Activated T-cell treated with anti-CD3 and anti-CD28 coated beads, Interleukin-2, amount 50 U/mL, for 4 hours (primary cell): Measurements from ENCODE around the gene LMO4. TPM values are rescaled to one million over a fixed set of nuclear protein-coding genes. Genes with fewer than 3 reads are reported as not detected.

Source experiments
- ATAC-seq, 2 donors: fragments of 200-7000 bp; cut with Tn5 transposase; one replicate each; pipeline ENCODE4 v1.10.0; 2021
- DNase-seq: peaks from one replicate; pipeline ENCODE4 v3.0.0-alpha.2; 2020
- H3K27me3 Mint-ChIP-seq: one replicate; pipeline ENCODE4 v1.8.0; 2021; ENCODE audit warnings: low read depth, mixed read lengths
- H3K36me3 Mint-ChIP-seq: one replicate; pipeline ENCODE4 v1.8.0; 2022; ENCODE audit warnings: mixed read lengths; ENCODE audit not compliant: insufficient read depth
- H3K4me1 Mint-ChIP-seq: one replicate; pipeline ENCODE4 v1.8.0; 2021; ENCODE audit warnings: low read depth, mixed read lengths
- H3K4me3 Mint-ChIP-seq: one replicate; pipeline ENCODE4 v1.8.0; 2021; ENCODE audit warnings: mild to moderate bottlenecking, moderate library complexity, mixed read lengths
- H3K9me3 Mint-ChIP-seq: one replicate; pipeline ENCODE4 v1.8.0; 2021; ENCODE audit warnings: mixed read lengths
- total RNA-seq, 3 donors: library from RNA; stranded (reverse); gene quantifications; one replicate each; pipeline ENCODE4 v1.2.1, GENCODE V29; 2021

LMO4 gene
- total RNA-seq, 3 donors from 2014 or later: 10.0 to 19.8 (median 19.0) TPM

DNA sequence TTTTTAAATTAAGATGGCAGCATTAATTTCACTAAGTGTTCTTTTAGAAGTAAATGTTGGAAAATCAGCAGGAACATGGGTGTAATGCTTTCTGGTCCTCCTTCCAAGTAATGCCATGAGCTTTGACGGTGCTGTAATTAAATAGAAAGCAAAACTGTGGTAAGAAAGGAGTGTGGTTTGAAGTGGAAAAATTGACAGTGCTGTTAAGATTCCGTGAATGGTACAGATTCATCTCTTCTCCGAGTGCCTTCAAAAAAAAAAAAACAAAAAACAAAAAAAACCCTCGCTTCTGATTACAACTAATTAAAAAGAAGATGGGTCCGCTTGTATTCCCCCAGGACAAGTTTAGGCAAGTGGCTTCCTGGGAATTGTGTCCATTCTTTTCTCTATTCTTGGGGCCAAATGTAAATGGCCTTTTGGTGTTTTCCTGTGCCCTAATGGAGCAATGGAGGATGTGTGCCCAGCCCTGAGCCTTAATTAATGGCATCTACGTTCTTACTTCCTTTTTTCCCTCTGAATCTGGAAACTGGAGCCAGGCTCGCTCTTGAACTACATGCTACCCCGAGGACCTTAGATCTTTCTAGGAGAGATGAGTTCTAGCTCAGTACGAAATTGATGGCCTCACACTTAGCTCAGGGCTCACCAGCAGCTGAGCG, 5.1 kb downstream of the LMO4 start:
- DNase-seq: no peak
- ATAC-seq: peak in 1 of 2 donors; percentile 29
- H3K4me1 Mint-ChIP-seq: peaks cover 64% of the 10 kb centered on the region

GRCh38 chr1:87334351-87335174, 5.9 kb downstream of the LMO4 start:
- ATAC-seq: peak; percentile 16 to 18
- H3K36me3 Mint-ChIP-seq: peaks cover 4% of the 10 kb centered on the region
- DNase-seq: no peak
- H3K4me1 Mint-ChIP-seq: peaks cover 64% of the 10 kb centered on the region
- peaks cover 22% of the 10 kb centered on the region for H3K27me3 Mint-ChIP-seq
- no peaks in the 10 kb centered on the region for H3K9me3 Mint-ChIP-seq
- H3K4me3 Mint-ChIP-seq: peak overlapping the region; percentile 91

More for the DNA sequence above, 5.1 kb downstream of the LMO4 start:
- Mint-ChIP-seq H3K36me3 (peaks cover 4% of the 10 kb centered on the region), H3K4me3 (peak overlapping the region; percentile 91), H3K9me3 (no peaks in the 10 kb centered on the region), H3K27me3 (peaks cover 22% of the 10 kb centered on the region)

DNA sequence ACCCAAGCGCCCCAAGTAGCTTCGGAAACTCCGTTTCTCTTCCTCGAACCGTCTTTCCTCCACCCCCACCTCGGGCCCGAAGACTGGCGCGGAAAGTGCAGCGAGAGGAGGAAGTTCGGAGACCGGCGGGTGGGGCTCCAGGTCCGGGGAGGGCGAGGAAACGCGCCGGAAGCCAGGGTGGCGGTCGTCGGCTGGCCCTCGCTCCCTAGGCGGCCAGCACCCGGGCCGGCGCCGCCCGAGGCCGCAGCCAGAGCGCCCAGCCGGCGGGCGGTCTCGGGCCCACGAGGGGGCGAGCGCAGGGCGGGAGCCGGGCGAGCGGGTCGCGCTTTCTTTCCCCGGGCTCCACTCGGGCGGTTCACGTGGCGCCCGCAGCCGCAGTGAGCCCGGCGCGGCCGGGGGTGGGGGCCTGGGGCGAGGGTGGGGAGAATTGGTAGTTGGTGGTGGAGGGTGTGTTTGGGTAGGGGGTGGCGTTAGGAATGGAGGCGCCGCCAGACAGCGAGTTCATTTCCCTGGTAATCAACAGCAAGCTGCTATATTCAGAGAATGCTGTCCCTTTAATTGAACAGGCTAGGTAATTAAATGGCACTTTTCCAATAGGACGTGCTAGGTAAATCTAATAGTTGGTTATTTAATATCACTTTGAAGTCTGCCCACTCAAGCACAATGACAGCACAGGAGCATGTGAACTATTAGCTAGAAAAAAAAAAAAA, 6.7 kb downstream of the LMO4 start:
- H3K4me3 Mint-ChIP-seq: peak overlapping the region; percentile 91
- peaks cover 59% of the 10 kb centered on the region for H3K4me1 Mint-ChIP-seq
- peaks cover 22% of the 10 kb centered on the region for H3K27me3 Mint-ChIP-seq
- ATAC-seq: peak; percentile 58 to 60
- peaks cover 8% of the 10 kb centered on the region for H3K36me3 Mint-ChIP-seq
- peak; percentile 52 for DNase-seq
- H3K9me3 Mint-ChIP-seq: no peaks in the 10 kb centered on the region

- peaks cover 10% of the 10 kb centered on the region for H3K36me3 Mint-ChIP-seq
- ATAC-seq (no peak), DNase-seq (no peak)
- peaks cover 22% of the 10 kb centered on the region for H3K27me3 Mint-ChIP-seq
- no peaks in the 10 kb centered on the region for H3K9me3 Mint-ChIP-seq
- H3K4me1 Mint-ChIP-seq: peaks cover 50% of the 10 kb centered on the region
- peak overlapping the region; percentile 84 for H3K4me3 Mint-ChIP-seq
These were observed 8.0 kb downstream of the LMO4 start for GRCh38 chr1:87336623-87337067.

DNA sequence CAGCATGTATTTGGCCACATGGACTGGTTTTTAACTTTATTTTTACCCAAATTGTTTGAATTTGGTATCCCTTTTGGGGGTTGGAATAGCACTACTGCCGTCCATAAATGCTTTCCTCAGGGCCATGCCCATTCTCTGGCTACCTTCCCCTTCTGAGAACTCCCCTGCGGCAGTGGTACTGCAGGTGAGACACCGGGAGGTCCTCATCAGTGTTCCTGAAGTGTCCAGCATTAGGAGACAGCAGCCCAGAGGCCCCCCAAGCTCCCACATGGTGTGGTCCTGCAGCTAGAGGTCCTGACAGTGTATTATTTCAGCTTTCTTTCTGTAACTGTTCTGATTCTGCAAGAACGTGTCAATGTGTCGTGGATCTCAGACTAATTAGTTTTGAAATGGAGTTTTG, 8.9 kb downstream of the LMO4 start:
- ATAC-seq: no peak
- Mint-ChIP-seq H3K9me3 (no peaks in the 10 kb centered on the region), H3K4me1 (peaks cover 41% of the 10 kb centered on the region), H3K27me3 (peaks cover 17% of the 10 kb centered on the region), H3K4me3 (no peak overlapping the region), H3K36me3 (peaks cover 14% of the 10 kb centered on the region)
- DNase-seq: no peak

DNA sequence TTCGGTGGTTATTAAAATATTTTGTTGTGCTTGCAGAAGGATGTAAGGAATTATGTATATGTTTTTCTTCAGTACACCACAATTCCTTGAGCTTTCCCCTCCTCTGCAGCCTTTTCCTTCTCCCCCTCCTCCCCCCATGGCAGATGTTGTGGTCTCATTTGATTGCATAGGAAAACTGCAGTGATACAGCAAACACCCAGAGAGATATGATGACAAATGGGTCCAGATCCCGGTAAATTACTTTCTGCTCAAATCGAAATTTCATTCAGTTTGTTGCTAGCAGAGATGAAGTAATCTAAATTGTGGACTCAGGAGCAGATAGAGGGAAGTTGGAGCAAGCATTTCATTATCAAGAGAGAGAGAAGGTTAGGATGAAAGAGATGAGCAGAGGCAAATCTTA, 9.9 kb downstream of the LMO4 start:
- ATAC-seq (no peak), DNase-seq (no peak)
- Mint-ChIP-seq H3K4me3 (no peak overlapping the region), H3K36me3 (peaks cover 14% of the 10 kb centered on the region), H3K4me1 (peaks cover 32% of the 10 kb centered on the region), H3K27me3 (peaks cover 17% of the 10 kb centered on the region), H3K9me3 (no peaks in the 10 kb centered on the region)

DNA sequence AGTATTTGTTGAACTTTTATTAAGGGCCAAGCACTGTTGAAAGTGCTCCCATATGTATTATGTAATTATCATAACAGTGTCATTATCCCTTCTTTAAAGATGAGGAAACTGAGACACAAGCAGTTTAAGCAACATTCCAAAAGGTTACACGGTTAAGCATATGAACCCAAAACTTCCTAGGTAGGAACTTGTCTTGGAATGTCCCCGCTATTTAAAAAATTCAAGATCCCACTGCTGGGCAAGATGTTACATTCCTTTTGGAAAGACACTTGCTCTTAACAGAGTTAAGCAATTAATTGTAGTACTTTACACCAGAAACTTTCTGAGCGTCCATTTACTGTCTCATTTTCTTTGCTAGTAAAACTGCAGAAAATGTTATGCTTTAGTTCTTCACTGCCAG, 15.6 kb downstream of the LMO4 start:
- Mint-ChIP-seq H3K9me3 (no peaks in the 10 kb centered on the region), H3K4me1 (no peaks in the 10 kb centered on the region), H3K27me3 (no peaks in the 10 kb centered on the region), H3K4me3 (no peak overlapping the region), H3K36me3 (peaks cover 11% of the 10 kb centered on the region)
- no peak for ATAC-seq
- DNase-seq: no peak

DNA sequence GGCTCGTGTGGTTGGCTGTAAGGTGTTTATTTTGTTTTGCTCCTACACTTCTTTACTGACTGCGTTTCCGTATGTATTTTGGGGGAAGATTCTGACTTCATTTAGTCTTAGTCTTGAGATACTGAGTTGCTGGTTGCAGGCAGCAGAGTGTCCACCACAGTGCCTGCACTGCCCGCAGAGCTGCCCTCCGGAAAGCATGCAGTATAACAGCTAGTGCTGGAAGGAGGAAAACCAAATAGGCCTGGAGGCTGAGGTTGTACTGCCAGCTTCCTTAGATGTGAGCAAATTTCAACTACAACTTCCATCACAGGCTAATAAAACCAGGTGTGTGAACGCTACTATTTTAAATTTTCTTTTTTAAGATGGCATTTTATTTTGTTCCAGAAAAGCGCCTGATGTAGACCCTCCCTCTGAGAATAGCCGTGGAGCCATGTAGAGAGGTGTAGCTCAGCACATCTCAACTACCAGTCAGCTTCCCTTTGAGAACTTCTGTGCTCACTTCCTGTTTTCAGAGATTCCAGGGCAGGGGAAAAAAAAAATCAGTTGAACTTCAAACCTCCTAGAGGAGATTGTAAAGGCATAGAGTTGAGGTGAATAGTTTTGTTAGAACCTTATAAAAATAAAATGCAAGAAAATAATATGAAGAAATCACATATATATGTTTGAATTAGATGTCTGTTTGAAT, 17.6 kb downstream of the LMO4 start:
- ATAC-seq (no peak), DNase-seq (no peak)
- Mint-ChIP-seq H3K4me1 (no peaks in the 10 kb centered on the region), H3K36me3 (peaks cover 5% of the 10 kb centered on the region), H3K4me3 (no peak overlapping the region), H3K9me3 (no peaks in the 10 kb centered on the region), H3K27me3 (no peaks in the 10 kb centered on the region)

DNA sequence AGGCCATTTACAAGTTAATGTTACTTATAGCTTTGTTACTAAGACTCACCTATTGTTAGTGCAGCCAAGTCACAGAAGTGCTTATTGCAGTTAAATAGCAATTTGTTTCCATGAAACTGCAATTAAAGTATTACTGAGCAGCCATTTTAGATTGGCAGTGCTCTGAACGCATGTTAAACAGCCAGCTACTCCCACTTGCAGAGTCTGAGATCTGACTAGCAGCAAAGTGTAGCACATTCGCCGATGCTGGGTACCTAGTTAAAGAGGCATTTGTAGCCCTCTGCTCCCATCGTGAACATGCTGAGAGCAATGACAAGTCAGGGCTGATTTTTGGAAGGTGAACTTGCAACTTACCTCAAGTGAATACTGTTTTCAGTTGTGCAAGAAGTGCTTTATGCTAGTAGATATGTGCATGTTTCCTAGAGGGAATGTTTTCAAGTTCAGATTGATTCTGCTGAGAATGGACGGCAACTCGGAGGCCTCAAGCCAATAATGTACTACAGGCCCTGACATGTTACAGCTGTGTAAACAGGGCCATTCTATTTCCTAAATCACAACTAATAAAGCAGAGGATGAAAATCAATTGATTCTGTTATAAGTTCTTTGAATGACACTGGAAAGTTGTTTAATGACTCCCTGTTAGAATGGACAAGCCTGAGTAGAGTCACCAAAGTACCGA, 19.8 kb downstream of the LMO4 start:
- Mint-ChIP-seq H3K27me3 (no peaks in the 10 kb centered on the region), H3K4me3 (no peak overlapping the region), H3K36me3 (no peaks in the 10 kb centered on the region), H3K9me3 (no peaks in the 10 kb centered on the region), H3K4me1 (no peaks in the 10 kb centered on the region)
- no peak for ATAC-seq
- no peak for DNase-seq

DNA sequence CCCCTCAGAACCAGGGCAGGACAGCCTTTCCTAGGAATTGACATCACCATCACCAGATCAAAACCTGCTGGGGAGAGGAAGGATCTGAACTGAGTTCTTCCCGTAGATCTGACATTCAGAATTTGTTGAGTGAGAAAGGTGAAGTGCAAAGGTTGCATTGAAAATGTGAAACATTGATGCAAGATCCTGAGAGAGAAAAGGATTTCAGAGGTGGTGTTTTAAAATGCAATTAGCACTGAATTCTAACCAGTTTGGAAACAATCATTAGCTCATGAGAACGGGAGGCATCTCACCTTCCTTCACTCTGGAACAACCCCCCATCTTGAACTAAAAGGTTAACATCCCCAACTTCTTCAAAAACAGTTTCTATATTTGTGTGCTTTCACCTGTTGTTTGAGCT, 20.4 kb downstream of the LMO4 start:
- Mint-ChIP-seq H3K27me3 (no peaks in the 10 kb centered on the region), H3K4me1 (no peaks in the 10 kb centered on the region)
- ATAC-seq: no peak

GRCh38 chr1:87355894-87356293, 27.2 kb downstream of the LMO4 start:
- ATAC-seq (no peak), DNase-seq (no peak)
- H3K9me3 Mint-ChIP-seq: no peaks in the 10 kb centered on the region
- H3K27me3 Mint-ChIP-seq: no peaks in the 10 kb centered on the region
- no peaks in the 10 kb centered on the region for H3K4me1 Mint-ChIP-seq
- no peaks in the 10 kb centered on the region for H3K36me3 Mint-ChIP-seq
- H3K4me3 Mint-ChIP-seq: no peak overlapping the region

More for the DNA sequence above, 20.4 kb downstream of the LMO4 start:
- Mint-ChIP-seq H3K4me3 (no peak overlapping the region), H3K36me3 (no peaks in the 10 kb centered on the region), H3K9me3 (no peaks in the 10 kb centered on the region)
- no peak for DNase-seq

- Mint-ChIP-seq H3K4me1 (no peaks in the 10 kb centered on the region), H3K4me3 (no peak overlapping the region), H3K9me3 (no peaks in the 10 kb centered on the region), H3K27me3 (no peaks in the 10 kb centered on the region), H3K36me3 (no peaks in the 10 kb centered on the region)
- DNase-seq: no peak
- no peak for ATAC-seq
These were observed 27.9 kb downstream of the LMO4 start for GRCh38 chr1:87356591-87356990.

DNA sequence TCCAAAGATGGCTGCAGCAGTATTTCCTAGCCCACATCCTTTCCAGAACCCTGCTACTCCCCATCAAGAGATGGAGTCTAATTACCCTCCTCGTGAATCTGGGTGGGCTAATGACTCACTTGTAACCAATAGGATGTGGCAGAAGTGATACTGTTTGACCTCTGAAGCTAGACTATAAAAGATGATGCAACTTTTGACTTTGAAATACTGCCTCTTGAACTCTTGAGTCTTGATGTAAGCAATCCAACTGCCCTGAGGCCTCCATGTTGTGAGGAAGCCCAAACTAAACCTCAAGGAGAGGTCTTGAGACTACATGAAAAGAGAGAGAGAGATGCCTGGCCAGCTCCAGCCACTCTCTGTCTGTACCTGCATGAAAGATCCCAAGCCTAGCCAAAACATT, 29.5 kb downstream of the LMO4 start:
- H3K9me3 Mint-ChIP-seq: no peaks in the 10 kb centered on the region
- H3K4me1 Mint-ChIP-seq: no peaks in the 10 kb centered on the region
- H3K27me3 Mint-ChIP-seq: no peaks in the 10 kb centered on the region
- ATAC-seq (no peak), DNase-seq (no peak)
- no peak overlapping the region for H3K4me3 Mint-ChIP-seq
- H3K36me3 Mint-ChIP-seq: no peaks in the 10 kb centered on the region

DNA sequence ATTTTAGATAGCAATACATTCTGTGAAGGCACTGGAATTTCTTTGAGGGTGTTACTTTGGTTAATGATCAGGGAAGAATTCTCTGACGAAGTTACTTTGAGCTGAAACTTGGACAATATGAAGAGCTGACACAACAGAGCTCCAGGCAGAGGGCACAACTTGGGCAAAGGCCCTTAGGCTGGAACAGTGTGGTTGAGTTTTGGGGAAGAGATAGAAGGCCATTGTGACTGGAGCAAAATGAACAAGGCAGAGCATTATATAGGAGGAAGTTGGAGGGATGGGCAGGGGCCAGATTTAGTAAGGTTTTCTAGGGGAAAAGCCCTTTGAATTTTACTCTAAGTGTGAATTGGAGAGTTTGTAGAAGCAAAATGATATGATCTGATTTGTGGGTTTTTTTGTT, 30.9 kb downstream of the LMO4 start:
- Mint-ChIP-seq H3K4me3 (no peak overlapping the region), H3K36me3 (no peaks in the 10 kb centered on the region), H3K4me1 (no peaks in the 10 kb centered on the region), H3K27me3 (no peaks in the 10 kb centered on the region), H3K9me3 (no peaks in the 10 kb centered on the region)
- no peak for DNase-seq
- ATAC-seq: no peak
